ENCODE data around the gene RFWD3. TPM values are rescaled to one million over a fixed set of nuclear protein-coding genes. Genes with fewer than 3 reads are reported as not detected.
A peak's percentile ranks its signal among the peaks of the same experiment; 100 is the strongest.

RFWD3 gene
- polyA plus RNA-seq, 1 experiment: 20.2 TPM

DNA sequence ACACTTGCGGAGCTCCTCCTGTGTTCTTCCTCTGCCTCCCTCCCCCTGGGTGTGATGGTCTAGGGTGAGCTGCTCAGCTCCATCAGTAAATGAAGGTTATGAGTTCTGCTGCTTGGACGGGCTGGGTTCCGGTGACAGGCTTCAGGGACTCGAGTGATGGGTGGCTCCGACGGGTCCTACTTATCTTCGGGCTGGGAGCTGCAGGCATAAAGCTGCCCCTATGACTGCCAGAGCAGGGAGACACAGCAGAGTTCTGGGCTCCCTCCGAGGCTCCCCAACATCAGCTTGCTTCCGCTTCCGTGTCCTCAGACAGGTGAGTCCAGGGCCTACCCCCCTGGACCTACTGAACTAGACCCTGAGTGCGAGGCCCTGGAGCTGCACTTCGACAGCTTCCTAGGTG, 45.3 kb upstream of the RFWD3 start:
- ChIA-PET CTCF (interaction anchor here (0.6 to 6.1 kb wide), 7 partner anchors 9 to 152 kb away, joined by 3 to 93 read pairs (median 4); no protein-coding TSS in a partner anchor), POLR2A (no interaction called here)

DNA sequence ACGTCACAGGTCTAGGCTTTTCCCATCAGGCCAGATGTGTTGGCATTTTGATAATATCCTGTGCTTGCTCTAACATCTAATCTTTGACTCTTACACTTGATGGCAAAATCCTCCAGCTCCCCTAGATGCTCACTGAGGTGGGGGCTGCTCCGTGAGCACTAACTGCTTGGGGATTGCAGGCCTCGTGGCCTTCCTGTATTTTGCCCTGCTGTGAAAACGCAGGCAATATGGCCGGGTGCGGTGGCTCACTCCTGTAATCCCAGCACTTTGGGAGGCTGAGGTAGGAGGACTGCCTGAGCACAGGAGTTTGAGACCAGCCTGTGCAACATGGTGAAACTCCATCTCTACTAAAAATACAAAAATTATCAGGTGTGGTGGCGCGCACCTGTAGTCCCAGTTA, 43.7 kb upstream of the RFWD3 start:
- H3K36me3 ChIP-seq (ENCODE audit: control insufficient read depth, insufficient read depth, low read length): no peaks in the 10 kb centered on the region
- no peak overlapping the region for H3K4me3 ChIP-seq (ENCODE audit: low read depth, low read length)
- CTCF ChIA-PET: interaction anchor here (0.7 to 6.1 kb wide), 15 partner anchors 10 to 401 kb away, joined by 3 to 93 read pairs (median 6); partner anchors contain the start of gene MLKL
- H3K27me3 ChIP-seq (ENCODE audit: control insufficient read depth, insufficient read depth, low read length): peaks cover 5% of the 10 kb centered on the region; the same call in 1 of the 2 replicates
- DNase-seq (ENCODE audit: low read depth): no peak
- POLR2A ChIA-PET: no interaction called here
- TF ChIP-seq, protein P1, sequence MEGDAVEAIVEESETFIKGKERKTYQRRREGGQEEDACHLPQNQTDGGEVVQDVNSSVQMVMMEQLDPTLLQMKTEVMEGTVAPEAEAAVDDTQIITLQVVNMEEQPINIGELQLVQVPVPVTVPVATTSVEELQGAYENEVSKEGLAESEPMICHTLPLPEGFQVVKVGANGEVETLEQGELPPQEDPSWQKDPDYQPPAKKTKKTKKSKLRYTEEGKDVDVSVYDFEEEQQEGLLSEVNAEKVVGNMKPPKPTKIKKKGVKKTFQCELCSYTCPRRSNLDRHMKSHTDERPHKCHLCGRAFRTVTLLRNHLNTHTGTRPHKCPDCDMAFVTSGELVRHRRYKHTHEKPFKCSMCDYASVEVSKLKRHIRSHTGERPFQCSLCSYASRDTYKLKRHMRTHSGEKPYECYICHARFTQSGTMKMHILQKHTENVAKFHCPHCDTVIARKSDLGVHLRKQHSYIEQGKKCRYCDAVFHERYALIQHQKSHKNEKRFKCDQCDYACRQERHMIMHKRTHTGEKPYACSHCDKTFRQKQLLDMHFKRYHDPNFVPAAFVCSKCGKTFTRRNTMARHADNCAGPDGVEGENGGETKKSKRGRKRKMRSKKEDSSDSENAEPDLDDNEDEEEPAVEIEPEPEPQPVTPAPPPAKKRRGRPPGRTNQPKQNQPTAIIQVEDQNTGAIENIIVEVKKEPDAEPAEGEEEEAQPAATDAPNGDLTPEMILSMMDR (IDR thresholded peaks at IDR 0.05; ENCODE audit: insufficient read depth, low read depth, low read length): no peak

More for the DNA sequence above, 45.3 kb upstream of the RFWD3 start:
- Histone ChIP-seq H3K4me3 (ENCODE audit: low read depth, low read length) (no peak overlapping the region), H3K27me3 (ENCODE audit: control insufficient read depth, insufficient read depth, low read length) (peaks cover 7% of the 10 kb centered on the region; the same call in 1 of the 2 replicates), H3K36me3 (ENCODE audit: control insufficient read depth, insufficient read depth, low read length) (no peaks in the 10 kb centered on the region)
- DNase-seq (ENCODE audit: low read depth): no peak
- TF ChIP-seq, protein P1 (IDR thresholded peaks at IDR 0.05; ENCODE audit: insufficient read depth, low read depth, low read length): no peak

DNA sequence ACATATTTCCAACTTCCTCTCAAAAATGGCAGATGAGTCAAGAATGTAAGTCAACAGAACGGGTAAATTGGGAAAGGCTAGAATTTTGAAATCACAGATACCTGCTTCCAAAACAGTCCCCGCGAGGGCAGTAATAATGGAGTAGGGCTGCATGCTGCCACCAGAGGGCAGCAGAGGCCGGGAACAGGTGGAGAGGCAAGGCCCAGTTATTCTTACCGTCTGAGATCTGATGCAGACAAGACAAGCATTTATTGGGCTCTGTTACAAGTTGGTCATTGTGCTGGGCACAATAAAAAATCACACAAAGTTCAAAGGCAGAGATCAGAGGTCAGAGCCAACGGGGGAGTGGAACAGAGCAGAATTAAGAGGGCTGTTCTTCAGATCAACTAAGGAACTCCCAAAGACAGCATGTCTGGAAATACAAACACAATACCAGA, 42.8 kb upstream of the RFWD3 start:
- H3K27me3 ChIP-seq (ENCODE audit: control insufficient read depth, insufficient read depth, low read length): peaks cover 5% of the 10 kb centered on the region; the same call in 1 of the 2 replicates
- TF ChIP-seq, protein P1 (IDR thresholded peaks at IDR 0.05; ENCODE audit: insufficient read depth, low read depth, low read length): peak; percentile 97
- ChIA-PET POLR2A (no interaction called here), CTCF (interaction anchor here (0.7 to 6.1 kb wide), 15 partner anchors 9 to 402 kb away, joined by 3 to 93 read pairs (median 6); partner anchors contain the start of gene MLKL)
- peak; percentile 15 for DNase-seq (ENCODE audit: low read depth)
- no peak overlapping the region for H3K4me3 ChIP-seq (ENCODE audit: low read depth, low read length)
- H3K36me3 ChIP-seq (ENCODE audit: control insufficient read depth, insufficient read depth, low read length): no peaks in the 10 kb centered on the region

DNA sequence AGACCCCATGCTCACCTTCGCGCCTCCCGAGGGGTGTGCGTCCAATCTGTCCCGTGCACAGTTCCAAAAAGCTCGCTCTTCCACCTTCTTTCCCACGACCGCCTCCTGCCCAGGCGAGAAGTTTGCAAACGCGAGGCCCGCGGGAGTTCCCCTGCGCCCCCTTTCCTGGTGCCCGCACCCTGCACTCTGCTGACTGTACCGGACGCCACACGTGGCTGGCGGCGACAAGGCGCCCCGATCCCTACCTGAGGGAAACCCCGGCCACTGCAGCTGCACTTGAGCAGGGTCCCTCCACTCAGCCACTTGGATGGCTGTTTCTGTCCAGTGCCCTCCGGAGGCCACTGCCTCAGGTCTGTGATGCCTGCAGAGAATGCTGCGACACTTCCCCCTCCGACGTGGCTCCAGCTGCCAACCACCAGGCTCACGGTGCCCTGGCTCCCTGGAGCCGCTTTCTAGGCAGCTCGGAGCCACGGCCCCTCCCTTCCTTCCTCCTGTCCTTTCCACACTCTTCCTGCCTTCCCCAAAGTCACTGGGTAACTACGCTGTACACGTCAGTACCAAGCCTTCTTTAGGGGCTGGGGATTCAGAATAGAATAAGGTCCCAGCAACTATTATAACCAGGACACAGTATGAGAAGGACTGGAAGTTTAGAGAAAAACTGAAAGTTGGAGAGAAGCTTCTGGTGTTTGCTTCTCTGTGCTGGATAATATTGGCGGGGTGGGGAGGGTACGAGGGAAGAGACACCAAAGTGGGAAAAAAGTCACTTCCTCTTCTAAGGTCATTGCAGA, 34.0 kb upstream of the RFWD3 start, which contains the start of gene MLKL:
TSS of gene MLKL (minus strand) at position 425 of the 788 bp plus-strand sequence. CDS start 5,105 bp downstream, outside the sequence.
- Histone ChIP-seq H3K4me3 (ENCODE audit: low read depth, low read length) (peak within 1 kb of the TSS; percentile 64), H3K36me3 (ENCODE audit: control insufficient read depth, insufficient read depth, low read length) (no peaks in the 10 kb centered on the region), H3K27me3 (ENCODE audit: control insufficient read depth, insufficient read depth, low read length) (no peaks in the 10 kb centered on the region; the same call in 1 of the 2 replicates)
- POLR2A ChIA-PET: interaction anchor here (0.5 kb wide), 1 partner anchor 694 kb away, joined by 5 read pairs; no protein-coding TSS in a partner anchor
- CTCF ChIA-PET: interaction anchor here (0.7 to 2.8 kb wide), 8 partner anchors 9 to 488 kb away, joined by 3 to 24 read pairs (median 3); no protein-coding TSS in a partner anchor
- TF ChIP-seq, protein P1 (IDR thresholded peaks at IDR 0.05; ENCODE audit: insufficient read depth, low read depth, low read length): no peak
- DNase-seq (ENCODE audit: low read depth): peak; percentile 12

DNA sequence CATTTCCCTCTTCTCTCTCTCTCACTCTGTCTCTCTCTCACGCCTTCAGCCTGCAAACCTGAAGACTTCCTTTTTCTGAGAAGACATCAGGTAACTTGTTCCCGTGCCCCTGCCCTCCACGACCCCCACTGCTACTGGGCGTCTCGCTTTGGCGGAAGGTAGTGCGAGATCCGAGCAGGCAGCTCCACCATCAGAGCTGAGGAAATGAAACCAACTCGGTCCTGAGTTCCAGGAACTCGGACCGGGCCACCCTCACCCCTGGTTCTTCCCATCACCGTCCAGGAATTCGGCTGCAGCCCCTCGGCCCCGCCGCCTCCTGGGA, 33.4 kb upstream of the RFWD3 start:
- ChIA-PET CTCF (interaction anchor here (0.7 to 2.8 kb wide), 8 partner anchors 10 to 487 kb away, joined by 3 to 24 read pairs (median 3); no protein-coding TSS in a partner anchor), POLR2A (no interaction called here)
- no peaks in the 10 kb centered on the region for H3K27me3 ChIP-seq (ENCODE audit: control insufficient read depth, insufficient read depth, low read length)
- peaks cover 2% of the 10 kb centered on the region for H3K36me3 ChIP-seq (ENCODE audit: control insufficient read depth, insufficient read depth, low read length)
- TF ChIP-seq, protein P1 (IDR thresholded peaks at IDR 0.05; ENCODE audit: insufficient read depth, low read depth, low read length): no peak
- H3K4me3 ChIP-seq (ENCODE audit: low read depth, low read length): peak overlapping the region; percentile 64
- DNase-seq (ENCODE audit: low read depth): no peak

Data from BJ (cell line).